ENCODE results near the gene FBXO40. TPM values are rescaled to one million over a fixed set of nuclear protein-coding genes. Genes with fewer than 3 reads are reported as not detected.

FBXO40 gene
- total and polyA plus RNA-seq, 9 of the 15 experiments (the other 6 are each of a cell fraction or from before 2014, with no cell fraction given), result 0.01 to 0.05 (median 0.04) TPM; not detected in 3

GRCh38 chr3:121660356-121661171, 67.4 kb downstream of the FBXO40 start, which contains the start of gene HCLS1 (continued):
- no peak for TF ChIP-seq NR2C2 (CRISPR knock-in tag; IDR thresholded peaks at IDR 0.05)
- TF ChIP-seq NR2C2 (tag; IDR thresholded peaks at IDR 0.05), result peak; percentile 36; the same call in 1 of the 2 replicates
- TF ChIP-seq VEZF1 (CRISPR knock-in tag; IDR thresholded peaks at IDR 0.05), result peak; percentile 32; the same call in 1 of the 2 replicates
- no peak for TF ChIP-seq HDAC6 (IDR thresholded peaks at IDR 0.05; ENCODE audit: low read depth, low read length)
- peak; percentile 74 for TF ChIP-seq GABPB1 (CRISPR knock-in tag; IDR thresholded peaks at IDR 0.05)
- no peak for TF ChIP-seq ZNF277 (CRISPR knock-in tag; IDR thresholded peaks at IDR 0.05; ENCODE audit: borderline replicate concordance)
- peak; percentile 61; the same call in 1 of the 2 replicates for TF ChIP-seq ZNF197 (CRISPR knock-in tag; IDR thresholded peaks at IDR 0.05; ENCODE audit: low read depth)
- no peak; the same call in 1 of the 2 replicates for TF ChIP-seq ETV5 (CRISPR knock-in tag; IDR thresholded peaks at IDR 0.05; ENCODE audit: low read depth)
- TF ChIP-seq FOXA1 (IDR thresholded peaks at IDR 0.05; ENCODE audit: borderline replicate concordance), result no peak
- peak; percentile 60; the same call in 1 of the 2 replicates for TF ChIP-seq POLR2A (conservative IDR thresholded peaks at IDR 0.05)
- TF ChIP-seq RFX1 (IDR thresholded peaks at IDR 0.05), result no peak
- TF ChIP-seq KDM2B (CRISPR knock-in tag; IDR thresholded peaks at IDR 0.05), result no peak
- peak; percentile 56 for TF ChIP-seq TAF7 (tag; IDR thresholded peaks at IDR 0.05)
- TF ChIP-seq MGA (IDR thresholded peaks at IDR 0.05), result no peak
